ENCODE data around the gene STAB1.

The STAB1 gene

GRCh38 chr3:52507359-52507758, 12.2 kb downstream of the STAB1 start:
- no peak for DNase-seq

- no peak for DNase-seq
Observed at GRCh38 chr3:52509753-52510328, 14.7 kb downstream of the STAB1 start.

GRCh38 chr3:52511509-52511908, 16.4 kb downstream of the STAB1 start:
- DNase-seq, result no peak

- no peak for DNase-seq
Observed at GRCh38 chr3:52512105-52512504, 17.0 kb downstream of the STAB1 start.

GRCh38 chr3:52512727-52513126, 17.6 kb downstream of the STAB1 start:
- DNase-seq, result no peak

GRCh38 chr3:52513281-52513680, 18.1 kb downstream of the STAB1 start:
- no peak for DNase-seq

- DNase-seq, result no peak
Observed at GRCh38 chr3:52514576-52514975, 19.4 kb downstream of the STAB1 start.

GRCh38 chr3:52515192-52515591, 20.1 kb downstream of the STAB1 start:
- DNase-seq, result no peak

- no peak for DNase-seq
Observed at GRCh38 chr3:52516509-52517195, 21.5 kb downstream of the STAB1 start.

- no peak for DNase-seq
Observed at GRCh38 chr3:52517796-52518722, 22.9 kb downstream of the STAB1 start.

- no peak for DNase-seq
Observed at GRCh38 chr3:52518723-52519444, 23.7 kb downstream of the STAB1 start.

GRCh38 chr3:52519445-52520140, 24.5 kb downstream of the STAB1 start:
- DNase-seq, result no peak

- no peak for DNase-seq
Observed at GRCh38 chr3:52520141-52520667, 25.1 kb downstream of the STAB1 start.

- no peak for DNase-seq
Observed at GRCh38 chr3:52520716-52521487, 25.8 kb downstream of the STAB1 start.

- no peak for DNase-seq
Observed at GRCh38 chr3:52521488-52521824, 26.3 kb downstream of the STAB1 start.

- no peak for DNase-seq
Observed at GRCh38 chr3:52521881-52522650, 26.9 kb downstream of the STAB1 start.

GRCh38 chr3:52522651-52523251, 27.6 kb downstream of the STAB1 start:
- DNase-seq, result no peak

GRCh38 chr3:52523386-52524257, 28.5 kb downstream of the STAB1 start:
- DNase-seq, result no peak

GRCh38 chr3:52524258-52524751, 29.2 kb downstream of the STAB1 start:
- DNase-seq, result no peak

All from activated CD4-positive, alpha-beta T cell treated with anti-CD3 and anti-CD28 coated beads, Interleukin-2, amount 50 U/mL, for 16 hours (primary cell).